ENCODE data around the gene CCR6. TPM values are rescaled to one million over a fixed set of nuclear protein-coding genes. Genes with fewer than 3 reads are reported as not detected.
"Not testable (repeated sequence)": the region's sequence is repeated elsewhere in the genome, so short reads cannot be mapped to it uniquely, and the experiment has no call there.

CCR6 gene
- total and polyA plus RNA-seq, 2 donors (not counting 1 experiment from before 2014, with no cell fraction given): not detected

DNA sequence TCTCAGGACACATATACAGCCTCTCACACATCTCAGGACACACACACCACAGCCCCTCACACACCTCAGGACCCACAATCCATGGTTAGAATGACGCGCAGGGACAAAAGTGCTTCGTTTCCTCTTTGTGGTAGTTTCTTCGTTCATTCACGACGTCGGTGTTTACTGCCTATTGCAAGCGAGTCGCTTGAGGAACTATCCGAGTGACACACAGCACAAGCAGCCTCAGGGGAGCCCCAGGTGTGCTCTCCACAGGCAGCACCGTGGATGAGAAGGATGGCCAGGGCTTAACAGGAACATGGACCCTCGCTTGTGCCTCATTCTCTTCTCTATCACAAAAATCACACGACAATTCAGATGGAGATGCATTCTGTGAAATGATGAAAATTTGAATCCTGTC, 47.0 kb downstream of the CCR6 start:
- H3K4me1 ChIP-seq (ENCODE audit: control insufficient read depth, extremely low read depth, insufficient read depth, low read length); H3K27ac ChIP-seq (ENCODE audit: insufficient read depth, low read length); H2AFZ ChIP-seq (ENCODE audit: low read length); H3K9ac ChIP-seq (ENCODE audit: insufficient read depth, low read length); H3K4me2 ChIP-seq (ENCODE audit: extremely low read depth, insufficient read depth, low read length); H3K4me3 ChIP-seq (replicated peaks in 1 of 4; ENCODE audit: control extremely low read depth in 1 of 4, insufficient read depth in 1 of 4, low read depth in 3 of 4, low read length in 4 of 4); DNase-seq (ENCODE audit: low read depth in 2 of 2); H3K36me3 ChIP-seq (ENCODE audit: control insufficient read depth, insufficient read depth, low read length); H3K79me2 ChIP-seq (ENCODE audit: control insufficient read depth, insufficient read depth, low read length); H4K20me1 ChIP-seq (ENCODE audit: control insufficient read depth, extremely low read depth, insufficient read depth, low read length); H3K9me3 ChIP-seq (ENCODE audit: control insufficient read depth, insufficient read depth, low read depth, low read length); H3K27me3 ChIP-seq (ENCODE audit: control insufficient read depth, insufficient read depth, low read length): not testable (repeated sequence)

DNA sequence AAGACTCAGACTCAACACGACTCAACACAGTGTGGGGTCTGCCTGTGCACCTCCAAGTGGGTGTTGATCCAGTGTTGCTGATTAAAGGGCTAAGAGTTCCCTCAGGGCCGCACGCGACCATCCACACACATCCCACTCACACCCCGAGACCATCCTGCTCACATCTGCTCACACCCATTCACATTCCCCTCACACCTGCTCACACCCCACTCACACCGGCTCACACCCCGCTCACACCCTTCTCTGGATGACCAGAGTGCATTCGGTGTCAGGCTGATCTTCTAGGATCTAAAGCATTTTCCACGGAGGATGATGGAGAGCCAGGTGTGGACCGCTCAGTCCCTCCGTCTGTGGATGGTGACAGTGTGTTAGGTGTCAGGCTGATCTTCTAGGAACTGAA, 48.4 kb downstream of the CCR6 start:
- H3K4me1 ChIP-seq (ENCODE audit: control insufficient read depth, extremely low read depth, insufficient read depth, low read length); H3K79me2 ChIP-seq (ENCODE audit: control insufficient read depth, insufficient read depth, low read length); H3K4me2 ChIP-seq (ENCODE audit: extremely low read depth, insufficient read depth, low read length); DNase-seq (ENCODE audit: low read depth in 2 of 2); H3K27ac ChIP-seq (ENCODE audit: insufficient read depth, low read length); H3K9ac ChIP-seq (ENCODE audit: insufficient read depth, low read length); H2AFZ ChIP-seq (ENCODE audit: low read length); H3K4me3 ChIP-seq (replicated peaks in 1 of 4; ENCODE audit: control extremely low read depth in 1 of 4, insufficient read depth in 1 of 4, low read depth in 3 of 4, low read length in 4 of 4); H3K36me3 ChIP-seq (ENCODE audit: control insufficient read depth, insufficient read depth, low read length); H3K9me3 ChIP-seq (ENCODE audit: control insufficient read depth, insufficient read depth, low read depth, low read length); H4K20me1 ChIP-seq (ENCODE audit: control insufficient read depth, extremely low read depth, insufficient read depth, low read length); H3K27me3 ChIP-seq (ENCODE audit: control insufficient read depth, insufficient read depth, low read length): not testable (repeated sequence)

DNA sequence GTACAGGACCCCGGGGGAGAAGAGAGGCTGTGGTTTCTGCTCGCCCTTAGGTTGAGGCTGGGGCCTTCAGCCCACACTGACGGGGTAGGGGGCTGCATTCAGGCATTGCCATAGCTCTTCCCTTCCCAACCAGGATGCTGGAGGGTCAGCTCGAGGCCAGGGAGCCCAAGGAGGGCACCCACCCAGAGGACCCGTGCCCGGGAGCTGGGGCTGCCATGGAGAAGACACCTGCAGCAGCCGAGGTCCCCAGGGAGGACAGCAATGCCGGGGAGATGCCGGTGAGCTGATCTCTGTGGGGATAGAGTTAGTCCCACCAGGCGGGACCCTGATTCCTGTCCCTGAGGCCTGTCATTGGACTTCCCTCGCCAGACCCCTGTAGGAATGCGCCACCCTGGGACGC, 49.1 kb downstream of the CCR6 start:
- not testable (repeated sequence) for H3K27ac ChIP-seq (ENCODE audit: insufficient read depth, low read length); H3K79me2 ChIP-seq (ENCODE audit: control insufficient read depth, insufficient read depth, low read length); H3K4me1 ChIP-seq (ENCODE audit: control insufficient read depth, extremely low read depth, insufficient read depth, low read length)

DNA sequence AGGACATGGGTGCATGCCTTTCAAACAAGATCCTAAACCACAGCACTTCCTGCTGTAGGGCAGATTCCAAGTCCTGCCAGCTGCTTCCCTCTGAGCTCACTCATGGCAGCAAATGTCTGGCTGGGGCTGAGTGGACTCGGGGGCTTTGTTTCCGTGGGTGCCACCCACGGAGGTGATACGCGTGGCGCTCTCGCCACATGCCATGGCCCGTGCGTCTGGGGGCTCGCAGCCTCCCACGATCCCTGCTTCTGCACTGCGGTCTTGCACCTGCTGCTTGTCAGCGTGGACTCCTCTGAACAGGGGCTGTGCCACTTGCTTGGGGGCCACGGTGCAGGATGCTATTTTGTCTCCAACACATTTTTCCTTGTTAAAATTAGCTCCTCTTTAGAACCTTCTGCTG, 54.4 kb downstream of the CCR6 start:
- not testable (repeated sequence) for H3K9ac ChIP-seq (ENCODE audit: insufficient read depth, low read length); H3K9me3 ChIP-seq (ENCODE audit: control insufficient read depth, insufficient read depth, low read depth, low read length); H3K27ac ChIP-seq (ENCODE audit: insufficient read depth, low read length); H2AFZ ChIP-seq (ENCODE audit: low read length); H4K20me1 ChIP-seq (ENCODE audit: control insufficient read depth, extremely low read depth, insufficient read depth, low read length); H3K27me3 ChIP-seq (ENCODE audit: control insufficient read depth, insufficient read depth, low read length); H3K36me3 ChIP-seq (ENCODE audit: control insufficient read depth, insufficient read depth, low read length); H3K4me1 ChIP-seq (ENCODE audit: control insufficient read depth, extremely low read depth, insufficient read depth, low read length); DNase-seq (ENCODE audit: low read depth in 2 of 2); H3K4me3 ChIP-seq (replicated peaks in 1 of 4; ENCODE audit: control extremely low read depth in 1 of 4, insufficient read depth in 1 of 4, low read depth in 3 of 4, low read length in 4 of 4); H3K4me2 ChIP-seq (ENCODE audit: extremely low read depth, insufficient read depth, low read length); H3K79me2 ChIP-seq (ENCODE audit: control insufficient read depth, insufficient read depth, low read length)

More for the DNA sequence above, 49.1 kb downstream of the CCR6 start:
- not testable (repeated sequence) for H3K9ac ChIP-seq (ENCODE audit: insufficient read depth, low read length); H2AFZ ChIP-seq (ENCODE audit: low read length); H3K4me3 ChIP-seq (replicated peaks in 1 of 4; ENCODE audit: control extremely low read depth in 1 of 4, insufficient read depth in 1 of 4, low read depth in 3 of 4, low read length in 4 of 4); H4K20me1 ChIP-seq (ENCODE audit: control insufficient read depth, extremely low read depth, insufficient read depth, low read length); H3K4me2 ChIP-seq (ENCODE audit: extremely low read depth, insufficient read depth, low read length); DNase-seq (ENCODE audit: low read depth in 2 of 2); H3K27me3 ChIP-seq (ENCODE audit: control insufficient read depth, insufficient read depth, low read length); H3K9me3 ChIP-seq (ENCODE audit: control insufficient read depth, insufficient read depth, low read depth, low read length); H3K36me3 ChIP-seq (ENCODE audit: control insufficient read depth, insufficient read depth, low read length)

DNA sequence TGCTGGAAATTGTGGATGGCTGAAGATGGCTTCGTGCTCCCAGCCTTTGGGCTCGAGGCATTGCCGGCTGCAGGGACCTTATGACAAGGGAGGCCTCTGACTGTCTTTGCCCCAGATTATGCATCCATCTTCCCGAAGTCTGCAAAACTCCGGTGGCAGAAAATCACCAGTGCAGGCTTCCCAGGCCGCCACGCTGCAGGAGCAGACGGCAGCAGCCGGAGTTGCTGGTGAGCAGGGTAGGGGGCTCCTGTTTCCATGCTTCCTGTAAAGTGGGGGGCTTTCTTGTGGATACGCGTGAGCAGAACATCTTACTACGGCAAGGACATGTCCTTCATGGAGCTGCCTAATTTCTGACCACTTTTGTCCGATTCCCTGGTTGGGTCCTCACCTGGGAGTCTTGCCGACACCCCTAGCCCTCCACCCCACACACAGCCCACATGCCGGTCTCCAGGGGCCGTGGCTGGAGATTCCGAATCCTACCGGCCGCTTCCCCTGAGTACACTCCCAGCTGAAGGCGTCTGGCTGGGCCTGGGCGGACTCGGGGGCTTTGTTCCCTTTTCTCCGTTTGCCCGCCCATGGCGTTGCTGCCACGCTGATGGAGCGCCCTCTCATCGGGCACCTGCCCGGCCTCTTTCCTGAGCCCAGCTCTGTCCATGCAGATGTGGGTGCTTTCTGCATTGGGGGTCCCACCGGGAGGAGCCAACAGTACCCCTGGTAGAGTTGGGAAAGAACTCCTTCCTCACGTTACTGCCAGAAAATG, 56.2 kb downstream of the CCR6 start:
- not testable (repeated sequence) for H4K20me1 ChIP-seq (ENCODE audit: control insufficient read depth, extremely low read depth, insufficient read depth, low read length); H3K9ac ChIP-seq (ENCODE audit: insufficient read depth, low read length); H3K27me3 ChIP-seq (ENCODE audit: control insufficient read depth, insufficient read depth, low read length); H3K4me2 ChIP-seq (ENCODE audit: extremely low read depth, insufficient read depth, low read length); H3K27ac ChIP-seq (ENCODE audit: insufficient read depth, low read length); H2AFZ ChIP-seq (ENCODE audit: low read length); H3K9me3 ChIP-seq (ENCODE audit: control insufficient read depth, insufficient read depth, low read depth, low read length); H3K79me2 ChIP-seq (ENCODE audit: control insufficient read depth, insufficient read depth, low read length); H3K4me1 ChIP-seq (ENCODE audit: control insufficient read depth, extremely low read depth, insufficient read depth, low read length); DNase-seq (ENCODE audit: low read depth in 2 of 2); H3K4me3 ChIP-seq (replicated peaks in 1 of 4; ENCODE audit: control extremely low read depth in 1 of 4, insufficient read depth in 1 of 4, low read depth in 3 of 4, low read length in 4 of 4); H3K36me3 ChIP-seq (ENCODE audit: control insufficient read depth, insufficient read depth, low read length)

DNA sequence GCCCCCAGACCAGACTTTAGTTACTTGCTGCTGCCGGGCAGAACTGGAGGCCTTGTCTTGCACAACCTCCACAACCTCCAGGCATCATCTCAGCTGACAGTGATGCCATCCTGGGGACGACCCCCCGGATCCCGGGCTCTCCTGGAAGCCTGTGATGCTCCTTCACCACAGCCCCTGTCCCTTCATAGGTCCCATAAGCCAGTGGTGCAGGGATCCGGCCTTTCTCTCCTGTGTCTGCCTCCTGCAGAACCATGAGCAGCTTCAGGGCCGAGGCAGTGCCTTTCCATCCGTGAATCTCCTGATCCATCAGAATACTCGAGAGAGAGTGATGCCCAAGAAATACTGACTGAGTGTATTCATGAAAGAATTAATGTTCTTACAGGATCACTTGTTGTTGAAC, 57.2 kb downstream of the CCR6 start:
- H3K9me3 ChIP-seq (ENCODE audit: control insufficient read depth, insufficient read depth, low read depth, low read length); H3K27ac ChIP-seq (ENCODE audit: insufficient read depth, low read length); H4K20me1 ChIP-seq (ENCODE audit: control insufficient read depth, extremely low read depth, insufficient read depth, low read length); H3K4me3 ChIP-seq (replicated peaks in 1 of 4; ENCODE audit: control extremely low read depth in 1 of 4, insufficient read depth in 1 of 4, low read depth in 3 of 4, low read length in 4 of 4); DNase-seq (ENCODE audit: low read depth in 2 of 2); H2AFZ ChIP-seq (ENCODE audit: low read length); H3K4me2 ChIP-seq (ENCODE audit: extremely low read depth, insufficient read depth, low read length); H3K79me2 ChIP-seq (ENCODE audit: control insufficient read depth, insufficient read depth, low read length); H3K36me3 ChIP-seq (ENCODE audit: control insufficient read depth, insufficient read depth, low read length); H3K9ac ChIP-seq (ENCODE audit: insufficient read depth, low read length); H3K27me3 ChIP-seq (ENCODE audit: control insufficient read depth, insufficient read depth, low read length); H3K4me1 ChIP-seq (ENCODE audit: control insufficient read depth, extremely low read depth, insufficient read depth, low read length): not testable (repeated sequence)

DNA sequence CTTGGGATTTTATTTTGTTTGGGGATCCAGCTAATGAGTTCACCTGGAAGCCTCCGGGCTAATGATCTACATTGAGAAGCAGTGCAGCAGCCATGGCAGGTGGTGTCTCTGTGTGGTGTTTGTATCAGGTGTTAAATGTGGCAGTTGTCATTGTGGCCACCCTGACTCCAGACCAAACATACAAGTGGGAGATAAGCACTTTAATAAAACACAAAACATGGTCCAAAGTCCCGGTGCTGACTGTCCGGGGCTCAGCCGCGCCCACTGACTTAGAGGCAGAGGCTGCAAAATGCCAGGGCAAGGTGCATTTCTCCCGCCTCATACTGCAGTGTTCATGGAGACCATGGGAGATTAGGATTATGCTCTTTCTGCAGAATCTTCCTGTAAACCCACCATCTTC, 58.5 kb downstream of the CCR6 start:
- H3K36me3 ChIP-seq (ENCODE audit: control insufficient read depth, insufficient read depth, low read length); DNase-seq (ENCODE audit: low read depth in 2 of 2); H3K4me3 ChIP-seq (replicated peaks in 1 of 4; ENCODE audit: control extremely low read depth in 1 of 4, insufficient read depth in 1 of 4, low read depth in 3 of 4, low read length in 4 of 4); H3K4me2 ChIP-seq (ENCODE audit: extremely low read depth, insufficient read depth, low read length); H3K9ac ChIP-seq (ENCODE audit: insufficient read depth, low read length); H3K79me2 ChIP-seq (ENCODE audit: control insufficient read depth, insufficient read depth, low read length); H4K20me1 ChIP-seq (ENCODE audit: control insufficient read depth, extremely low read depth, insufficient read depth, low read length); H3K9me3 ChIP-seq (ENCODE audit: control insufficient read depth, insufficient read depth, low read depth, low read length); H3K4me1 ChIP-seq (ENCODE audit: control insufficient read depth, extremely low read depth, insufficient read depth, low read length); H2AFZ ChIP-seq (ENCODE audit: low read length); H3K27me3 ChIP-seq (ENCODE audit: control insufficient read depth, insufficient read depth, low read length); H3K27ac ChIP-seq (ENCODE audit: insufficient read depth, low read length): not testable (repeated sequence)
